ENCODE results near the gene SUPV3L1.

Gene SUPV3L1

DNA sequence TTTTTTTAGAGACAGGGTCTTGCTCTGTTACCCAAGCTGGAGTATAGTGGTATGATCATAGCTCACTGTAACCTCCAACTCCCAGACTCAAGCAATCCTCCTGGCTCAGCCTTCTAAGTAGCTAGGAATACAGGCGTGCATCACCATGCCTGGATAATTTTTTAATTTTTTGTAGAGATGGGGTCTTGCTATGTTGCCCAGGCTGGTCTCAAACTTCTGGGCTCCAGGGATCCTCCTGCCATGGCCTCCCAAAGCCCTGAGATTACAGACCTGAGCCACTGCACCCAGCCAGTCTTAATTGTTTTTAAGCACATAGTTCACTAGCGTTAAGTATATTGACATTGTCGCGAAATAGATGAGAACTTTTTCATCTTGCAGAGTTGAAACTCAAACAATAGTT lies 2.0 kb downstream of the SUPV3L1 start:
- Histone ChIP-seq H3K36me3 (ENCODE audit: control insufficient read depth in 5 of 5, insufficient read depth in 5 of 5, low read length in 5 of 5) (peaks cover 8 to 28% (median 16%) of the 10 kb centered on the region in 5 donors), H3K4me3 (ENCODE audit: low read depth in 1 of 5, low read length in 5 of 5) (no peak overlapping the region), H3K9ac (ENCODE audit: low read length in 5 of 5) (peak overlapping the region in 1 of 5 donors; percentile 17), H3K27me3 (ENCODE audit: control insufficient read depth in 5 of 5, insufficient read depth in 4 of 5, low read length in 5 of 5) (no peaks in the 10 kb centered on the region), H3K27ac (ENCODE audit: low read depth, low read length) (no peak overlapping the region), H3K4me1 (ENCODE audit: control insufficient read depth in 5 of 5, insufficient read depth in 5 of 5, low read length in 5 of 5) (peaks cover 8 to 31% (median 24%) of the 10 kb centered on the region in 5 donors), H3K9me3 (ENCODE audit: control insufficient read depth in 5 of 5, low read length in 5 of 5) (no peaks in the 10 kb centered on the region)

DNA sequence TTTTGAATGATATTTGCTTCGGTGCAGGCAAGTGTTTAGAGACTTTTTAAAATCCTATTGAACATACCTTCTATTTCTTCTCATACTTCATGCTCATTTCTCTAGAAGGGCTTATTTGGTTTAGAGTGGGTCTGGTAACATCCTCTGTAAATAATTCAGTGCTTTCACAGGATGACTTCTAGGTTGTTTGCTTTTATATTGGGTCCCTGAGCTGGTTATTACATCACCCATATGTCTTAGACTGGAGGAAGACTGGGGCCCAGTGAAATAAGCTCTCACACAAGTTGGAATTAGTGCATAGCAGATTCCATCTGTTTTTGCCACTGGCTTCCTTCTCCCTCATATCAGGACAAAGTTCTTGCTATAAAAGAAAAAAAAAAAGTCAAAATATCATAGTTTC lies 6.5 kb downstream of the SUPV3L1 start:
- Histone ChIP-seq H3K27me3 (ENCODE audit: control insufficient read depth in 5 of 5, insufficient read depth in 4 of 5, low read length in 5 of 5) (no peaks in the 10 kb centered on the region), H3K4me3 (ENCODE audit: low read depth in 1 of 5, low read length in 5 of 5) (no peak overlapping the region), H3K9ac (ENCODE audit: low read length in 5 of 5) (no peak overlapping the region), H3K27ac (ENCODE audit: low read depth, low read length) (no peak overlapping the region), H3K9me3 (ENCODE audit: control insufficient read depth in 5 of 5, low read length in 5 of 5) (no peaks in the 10 kb centered on the region), H3K4me1 (ENCODE audit: control insufficient read depth in 5 of 5, insufficient read depth in 5 of 5, low read length in 5 of 5) (peaks cover 0 to 11% (median 1%) of the 10 kb centered on the region in 5 donors), H3K36me3 (ENCODE audit: control insufficient read depth in 5 of 5, insufficient read depth in 5 of 5, low read length in 5 of 5) (peaks cover 32 to 66% (median 41%) of the 10 kb centered on the region in 5 donors)

- H3K36me3 ChIP-seq (ENCODE audit: control insufficient read depth in 5 of 5, insufficient read depth in 5 of 5, low read length in 5 of 5): peaks cover 44 to 77% (median 58%) of the 10 kb centered on the region in 5 donors
Measured at GRCh38 chr10:69201045-69201444, 21.0 kb downstream of the SUPV3L1 start.

GRCh38 chr10:69202332-69202731 lies 22.3 kb downstream of the SUPV3L1 start:
- no peak overlapping the region for H3K4me3 ChIP-seq (ENCODE audit: low read depth in 1 of 5, low read length in 5 of 5)
- H3K27ac ChIP-seq (ENCODE audit: low read depth, low read length): no peak overlapping the region
- no peaks in the 10 kb centered on the region for H3K27me3 ChIP-seq (ENCODE audit: control insufficient read depth in 5 of 5, insufficient read depth in 4 of 5, low read length in 5 of 5)
- H3K4me1 ChIP-seq (ENCODE audit: control insufficient read depth in 5 of 5, insufficient read depth in 5 of 5, low read length in 5 of 5): no peaks in the 10 kb centered on the region
- peaks cover 40 to 78% (median 66%) of the 10 kb centered on the region in 5 donors for H3K36me3 ChIP-seq (ENCODE audit: control insufficient read depth in 5 of 5, insufficient read depth in 5 of 5, low read length in 5 of 5)
- no peak overlapping the region for H3K9ac ChIP-seq (ENCODE audit: low read length in 5 of 5)
- H3K9me3 ChIP-seq (ENCODE audit: control insufficient read depth in 5 of 5, low read length in 5 of 5): no peaks in the 10 kb centered on the region

More at GRCh38 chr10:69201045-69201444, 21.0 kb downstream of the SUPV3L1 start:
- Histone ChIP-seq H3K27me3 (ENCODE audit: control insufficient read depth in 5 of 5, insufficient read depth in 4 of 5, low read length in 5 of 5) (no peaks in the 10 kb centered on the region), H3K9me3 (ENCODE audit: control insufficient read depth in 5 of 5, low read length in 5 of 5) (no peaks in the 10 kb centered on the region), H3K4me3 (ENCODE audit: low read depth in 1 of 5, low read length in 5 of 5) (no peak overlapping the region), H3K27ac (ENCODE audit: low read depth, low read length) (no peak overlapping the region), H3K4me1 (ENCODE audit: control insufficient read depth in 5 of 5, insufficient read depth in 5 of 5, low read length in 5 of 5) (no peaks in the 10 kb centered on the region), H3K9ac (ENCODE audit: low read length in 5 of 5) (no peak overlapping the region)

GRCh38 chr10:69208761-69209160 lies 28.7 kb downstream of the SUPV3L1 start:
- peaks cover 33 to 55% (median 50%) of the 10 kb centered on the region in 5 donors for H3K36me3 ChIP-seq (ENCODE audit: control insufficient read depth in 5 of 5, insufficient read depth in 5 of 5, low read length in 5 of 5)

GRCh38 chr10:69209787-69210484 lies 29.9 kb downstream of the SUPV3L1 start:
- Histone ChIP-seq H3K27me3 (ENCODE audit: control insufficient read depth in 5 of 5, insufficient read depth in 4 of 5, low read length in 5 of 5) (no peaks in the 10 kb centered on the region), H3K4me3 (ENCODE audit: low read depth in 1 of 5, low read length in 5 of 5) (no peak overlapping the region), H3K27ac (ENCODE audit: low read depth, low read length) (no peak overlapping the region), H3K36me3 (ENCODE audit: control insufficient read depth in 5 of 5, insufficient read depth in 5 of 5, low read length in 5 of 5) (peaks cover 26 to 44% (median 41%) of the 10 kb centered on the region in 5 donors), H3K9ac (ENCODE audit: low read length in 5 of 5) (no peak overlapping the region), H3K4me1 (ENCODE audit: control insufficient read depth in 5 of 5, insufficient read depth in 5 of 5, low read length in 5 of 5) (peaks cover 0 to 4% (median 0%) of the 10 kb centered on the region in 5 donors), H3K9me3 (ENCODE audit: control insufficient read depth in 5 of 5, low read length in 5 of 5) (peaks cover 0 to 5% (median 0%) of the 10 kb centered on the region in 5 donors)

More at GRCh38 chr10:69208761-69209160, 28.7 kb downstream of the SUPV3L1 start:
- H3K27ac ChIP-seq (ENCODE audit: low read depth, low read length): no peak overlapping the region
- no peak overlapping the region for H3K4me3 ChIP-seq (ENCODE audit: low read depth in 1 of 5, low read length in 5 of 5)
- peaks cover 0 to 3% (median 0%) of the 10 kb centered on the region in 5 donors for H3K4me1 ChIP-seq (ENCODE audit: control insufficient read depth in 5 of 5, insufficient read depth in 5 of 5, low read length in 5 of 5)
- no peaks in the 10 kb centered on the region for H3K9me3 ChIP-seq (ENCODE audit: control insufficient read depth in 5 of 5, low read length in 5 of 5)
- no peaks in the 10 kb centered on the region for H3K27me3 ChIP-seq (ENCODE audit: control insufficient read depth in 5 of 5, insufficient read depth in 4 of 5, low read length in 5 of 5)
- no peak overlapping the region for H3K9ac ChIP-seq (ENCODE audit: low read length in 5 of 5)

GRCh38 chr10:69211104-69211503 lies 31.1 kb downstream of the SUPV3L1 start:
- Histone ChIP-seq H3K27me3 (ENCODE audit: control insufficient read depth in 5 of 5, insufficient read depth in 4 of 5, low read length in 5 of 5) (no peaks in the 10 kb centered on the region), H3K36me3 (ENCODE audit: control insufficient read depth in 5 of 5, insufficient read depth in 5 of 5, low read length in 5 of 5) (peaks cover 23 to 34% (median 31%) of the 10 kb centered on the region in 5 donors), H3K9me3 (ENCODE audit: control insufficient read depth in 5 of 5, low read length in 5 of 5) (peaks cover 0 to 5% (median 0%) of the 10 kb centered on the region in 5 donors), H3K4me1 (ENCODE audit: control insufficient read depth in 5 of 5, insufficient read depth in 5 of 5, low read length in 5 of 5) (peaks cover 0 to 13% (median 0%) of the 10 kb centered on the region in 5 donors), H3K4me3 (ENCODE audit: low read depth in 1 of 5, low read length in 5 of 5) (no peak overlapping the region), H3K9ac (ENCODE audit: low read length in 5 of 5) (no peak overlapping the region), H3K27ac (ENCODE audit: low read depth, low read length) (no peak overlapping the region)

GRCh38 chr10:69211524-69211923 lies 31.5 kb downstream of the SUPV3L1 start:
- H3K9ac ChIP-seq (ENCODE audit: low read length in 5 of 5): no peak overlapping the region
- H3K4me3 ChIP-seq (ENCODE audit: low read depth in 1 of 5, low read length in 5 of 5): no peak overlapping the region
- peaks cover 0 to 1% (median 0%) of the 10 kb centered on the region in 5 donors for H3K27me3 ChIP-seq (ENCODE audit: control insufficient read depth in 5 of 5, insufficient read depth in 4 of 5, low read length in 5 of 5)
- peaks cover 0 to 5% (median 0%) of the 10 kb centered on the region in 5 donors for H3K9me3 ChIP-seq (ENCODE audit: control insufficient read depth in 5 of 5, low read length in 5 of 5)
- peaks cover 21 to 30% (median 27%) of the 10 kb centered on the region in 5 donors for H3K36me3 ChIP-seq (ENCODE audit: control insufficient read depth in 5 of 5, insufficient read depth in 5 of 5, low read length in 5 of 5)
- peaks cover 0 to 14% (median 0%) of the 10 kb centered on the region in 5 donors for H3K4me1 ChIP-seq (ENCODE audit: control insufficient read depth in 5 of 5, insufficient read depth in 5 of 5, low read length in 5 of 5)
- H3K27ac ChIP-seq (ENCODE audit: low read depth, low read length): no peak overlapping the region

- H3K4me3 ChIP-seq (ENCODE audit: low read depth in 1 of 5, low read length in 5 of 5): no peak overlapping the region
- peaks cover 0 to 5% (median 0%) of the 10 kb centered on the region in 5 donors for H3K9me3 ChIP-seq (ENCODE audit: control insufficient read depth in 5 of 5, low read length in 5 of 5)
- H3K27ac ChIP-seq (ENCODE audit: low read depth, low read length): no peak overlapping the region
- H3K27me3 ChIP-seq (ENCODE audit: control insufficient read depth in 5 of 5, insufficient read depth in 4 of 5, low read length in 5 of 5): peaks cover 0 to 14% (median 0%) of the 10 kb centered on the region in 5 donors
- H3K4me1 ChIP-seq (ENCODE audit: control insufficient read depth in 5 of 5, insufficient read depth in 5 of 5, low read length in 5 of 5): peaks cover 0 to 14% (median 0%) of the 10 kb centered on the region in 5 donors
- H3K36me3 ChIP-seq (ENCODE audit: control insufficient read depth in 5 of 5, insufficient read depth in 5 of 5, low read length in 5 of 5): peaks cover 6 to 10% (median 7%) of the 10 kb centered on the region in 5 donors
- no peak overlapping the region for H3K9ac ChIP-seq (ENCODE audit: low read length in 5 of 5)
Measured at GRCh38 chr10:69213591-69214311, 33.7 kb downstream of the SUPV3L1 start.

GRCh38 chr10:69214666-69215131 lies 34.7 kb downstream of the SUPV3L1 start:
- Histone ChIP-seq H3K27me3 (ENCODE audit: control insufficient read depth in 5 of 5, insufficient read depth in 4 of 5, low read length in 5 of 5) (peaks cover 0 to 18% (median 0%) of the 10 kb centered on the region in 5 donors), H3K36me3 (ENCODE audit: control insufficient read depth in 5 of 5, insufficient read depth in 5 of 5, low read length in 5 of 5) (peaks cover 0 to under 1% (median 0%) of the 10 kb centered on the region in 5 donors), H3K9ac (ENCODE audit: low read length in 5 of 5) (no peak overlapping the region), H3K9me3 (ENCODE audit: control insufficient read depth in 5 of 5, low read length in 5 of 5) (peaks cover 0 to 5% (median 0%) of the 10 kb centered on the region in 5 donors), H3K27ac (ENCODE audit: low read depth, low read length) (no peak overlapping the region), H3K4me1 (ENCODE audit: control insufficient read depth in 5 of 5, insufficient read depth in 5 of 5, low read length in 5 of 5) (peaks cover 0 to 14% (median 0%) of the 10 kb centered on the region in 5 donors), H3K4me3 (ENCODE audit: low read depth in 1 of 5, low read length in 5 of 5) (no peak overlapping the region)

Data from subcutaneous abdominal adipose tissue (tissue), 5 donors.